PC-9 (cell line): Measurements from ENCODE around the gene SLC48A1. TPM values are rescaled to one million over a fixed set of nuclear protein-coding genes. Genes with fewer than 3 reads are reported as not detected.

Experiments used
- BruUV-seq: library from RNA; stranded (reverse); fragments of 400-500 nt; replicated peaks from 2 replicates; lab custom pipeline; 2021; lab: Mats Ljungman, UMichigan
- CTCF ChIA-PET: fragments of 300-600 bp; sonication (Branson Sonifier 250); formaldehyde crosslinking; loops from one replicate; lab custom pipeline; 2022; ENCODE audit warnings: antibody characterized with exemption; lab: Charles Lee
- POLR2A ChIA-PET: fragments of 300-600 bp; sonication (Branson Sonifier 250); formaldehyde crosslinking; loops from one replicate; lab custom pipeline; 2022; ENCODE audit warnings: antibody characterized with exemption; ENCODE audit not compliant: unreplicated experiment; lab: Charles Lee
- DNase-seq, 2 experiments: peaks; one replicate each; pipeline versions ENCODE4 v3.0.0 to v3.0.0-alpha.2; 2015 to 2022; ENCODE audit warnings: mixed read lengths in 1 of 2
- H2AFZ ChIP-seq: fragments of 200-600 bp; sonication (generic); 2 replicates; pipeline ENCODE4 v1.8.1; 2017; ENCODE audit warnings: antibody characterized with exemption
- H3F3A ChIP-seq: fragments of 200-600 bp; sonication (generic); 2 replicates; pipeline ENCODE4 v1.8.1; 2017; ENCODE audit warnings: antibody characterized with exemption, mild to moderate bottlenecking, low read depth; ENCODE audit not compliant: insufficient read depth
- H3K27ac ChIP-seq: fragments of 200-600 bp; sonication (generic); 2 replicates; pipeline ENCODE4 v1.6.1; 2016; ENCODE audit warnings: mixed run types
- H3K27me3 ChIP-seq: fragments of 200-600 bp; sonication (generic); 2 replicates; pipeline ENCODE4 v1.6.1; 2016; ENCODE audit warnings: low read depth, mixed run types; ENCODE audit not compliant: insufficient read depth
- H3K36me3 ChIP-seq: fragments of 200-600 bp; sonication (generic); 2 replicates; pipeline ENCODE4 v1.6.1; 2016; ENCODE audit warnings: low read depth, mixed run types
- H3K4me1 ChIP-seq: fragments of 200-600 bp; sonication (generic); replicated peaks from 2 replicates; pipeline ENCODE4 v1.6.1; 2016; ENCODE audit warnings: mixed run types; ENCODE audit not compliant: insufficient read depth
- H3K4me2 ChIP-seq: fragments of 200-600 bp; sonication (generic); 2 replicates; pipeline ENCODE4 v1.6.1; 2017; ENCODE audit warnings: mixed run types
- H3K4me3 ChIP-seq: fragments of 200-600 bp; sonication (generic); 2 replicates; pipeline ENCODE4 v1.6.1; 2016; ENCODE audit warnings: mixed run types
- H3K79me2 ChIP-seq: fragments of 200-600 bp; sonication (generic); 2 replicates; pipeline ENCODE4 v1.6.1; 2017; ENCODE audit warnings: low read depth, mixed run types
- H3K9me2 ChIP-seq: fragments of 200-600 bp; sonication (generic); 2 replicates; pipeline ENCODE4 v1.8.1; 2017; ENCODE audit warnings: mild to moderate bottlenecking; ENCODE audit not compliant: insufficient read depth
- H3K9me3 ChIP-seq: fragments of 200-600 bp; sonication (generic); 2 replicates; pipeline ENCODE4 v1.8.1; 2016; ENCODE audit warnings: low read depth; ENCODE audit not compliant: insufficient read depth
- H4K20me1 ChIP-seq: fragments of 200-600 bp; sonication (generic); 2 replicates; pipeline ENCODE4 v1.8.1; 2017; ENCODE audit not compliant: insufficient read depth
- CTCF ChIP-seq: fragments of 200-600 bp; sonication (generic); conservative IDR thresholded peaks from 2 replicates; pipeline ENCODE4 v1.6.1; 2017; ENCODE audit warnings: mixed run types, antibody characterized with exemption, mild to moderate bottlenecking, moderate library complexity
- EZH2 ChIP-seq: fragments of 200-600 bp; sonication (generic); IDR thresholded peaks from 2 replicates; pipeline ENCODE4 v1.8.0; 2017; ENCODE audit warnings: antibody characterized with exemption, low read depth
- intact Hi-C: fragments of 100-400 bp; cut with micrococcal nuclease; formaldehyde crosslinking; loops from one replicate; pipeline ENCODE4 v1.10.0; 2022; ENCODE audit not compliant: unreplicated experiment
- total RNA-seq: library from RNA; stranded (reverse); gene quantifications from 2 replicates; pipeline ENCODE4 v1.2.3, GENCODE V29; 2021

Gene SLC48A1
- total RNA-seq, 1 experiment from 2014 or later: 108 TPM

GRCh38 chr12:47801170-47801903 lies 28.3 kb downstream of the SLC48A1 start:
- Histone ChIP-seq H3K9me2 (no peaks in the 10 kb centered on the region), H3F3A (no peaks in the 10 kb centered on the region), H4K20me1 (peaks cover 14% of the 10 kb centered on the region; the same call in 1 of the 2 replicates), H3K4me2 (no peak overlapping the region), H3K9me3 (no peaks in the 10 kb centered on the region), H3K4me3 (no peak overlapping the region), H3K27ac (no peak overlapping the region), H3K27me3 (no peaks in the 10 kb centered on the region), H2AFZ (no peak overlapping the region), H3K36me3 (no peaks in the 10 kb centered on the region), H3K4me1 (no peaks in the 10 kb centered on the region), H3K79me2 (peaks cover 9% of the 10 kb centered on the region; the same call in 1 of the 2 replicates)
- TF ChIP-seq EZH2: no peak
- no peak for TF ChIP-seq CTCF
- ChIA-PET CTCF (interaction anchor here (0.9 to 1.2 kb wide), 2 partner anchors 34 to 36 kb away, joined by 4 to 7 read pairs; no protein-coding TSS in a partner anchor), POLR2A (interaction anchor here (0.8 kb wide), 1 partner anchor 76 kb away, joined by 7 read pairs; no protein-coding TSS in a partner anchor)
- no peak for DNase-seq
- no TSS peak for BruUV-seq
- intact Hi-C loops: no loop called here

GRCh38 chr12:47801904-47802246 lies 28.8 kb downstream of the SLC48A1 start:
- TF ChIP-seq CTCF: no peak
- no peak for TF ChIP-seq EZH2
- peaks cover 14% of the 10 kb centered on the region for H4K20me1 ChIP-seq

GRCh38 chr12:47802312-47802711 lies 29.3 kb downstream of the SLC48A1 start:
- H3K4me2 ChIP-seq: no peak overlapping the region
- CTCF ChIA-PET: interaction anchor here (0.9 to 1.2 kb wide), 2 partner anchors 33 to 35 kb away, joined by 4 to 7 read pairs; no protein-coding TSS in a partner anchor
- peaks cover 18% of the 10 kb centered on the region for H3K79me2 ChIP-seq
- POLR2A ChIA-PET: interaction anchor here (0.8 kb wide), 1 partner anchor 75 kb away, joined by 7 read pairs; no protein-coding TSS in a partner anchor
- H4K20me1 ChIP-seq: peaks cover 18% of the 10 kb centered on the region
- no peaks in the 10 kb centered on the region for H3K4me1 ChIP-seq
- no peaks in the 10 kb centered on the region for H3F3A ChIP-seq
- BruUV-seq: no TSS peak
- H3K27ac ChIP-seq: no peak overlapping the region
- intact Hi-C loops: loop anchor here (1.0 kb wide), 1 partner anchor 35 kb away; no protein-coding TSS in a partner anchor
- peak; percentile 30; the same call in 1 of the 2 replicates for TF ChIP-seq CTCF
- TF ChIP-seq EZH2: no peak
- H2AFZ ChIP-seq: no peak overlapping the region
- no peaks in the 10 kb centered on the region for H3K9me2 ChIP-seq
- no peaks in the 10 kb centered on the region for H3K27me3 ChIP-seq
- H3K9me3 ChIP-seq: no peaks in the 10 kb centered on the region
- peak in 1 of 2 experiments; percentile 46 for DNase-seq
- no peak overlapping the region for H3K4me3 ChIP-seq
- no peaks in the 10 kb centered on the region for H3K36me3 ChIP-seq

More at GRCh38 chr12:47801904-47802246, 28.8 kb downstream of the SLC48A1 start:
- BruUV-seq: no TSS peak
- Histone ChIP-seq H3K4me3 (no peak overlapping the region), H2AFZ (no peak overlapping the region), H3K9me3 (no peaks in the 10 kb centered on the region), H3K36me3 (no peaks in the 10 kb centered on the region), H3K4me1 (no peaks in the 10 kb centered on the region), H3K4me2 (no peak overlapping the region), H3K9me2 (no peaks in the 10 kb centered on the region), H3F3A (no peaks in the 10 kb centered on the region), H3K79me2 (peaks cover 14% of the 10 kb centered on the region), H3K27me3 (no peaks in the 10 kb centered on the region), H3K27ac (no peak overlapping the region)
- POLR2A ChIA-PET: interaction anchor here (0.8 kb wide), 1 partner anchor 75 kb away, joined by 7 read pairs; no protein-coding TSS in a partner anchor
- no peak for DNase-seq
- CTCF ChIA-PET: interaction anchor here (0.9 to 1.2 kb wide), 2 partner anchors 34 to 36 kb away, joined by 4 to 7 read pairs; no protein-coding TSS in a partner anchor
- intact Hi-C loops: loop anchor here (1.0 kb wide), 1 partner anchor 35 kb away; no protein-coding TSS in a partner anchor
